Stomach (tissue), 9 donors: Measurements from ENCODE around the gene TMPRSS4. TPM values are rescaled to one million over a fixed set of nuclear protein-coding genes. Genes with fewer than 3 reads are reported as not detected.

ENCODE experiments used
- DNase-seq, 2 donors: peaks; one replicate each; pipeline versions ENCODE4 v3.0.0 to v3.0.0-alpha.2; 2013 to 2019
- H3K27ac ChIP-seq, 5 donors: fragments of 200-600 bp in 4 of 5; sonication (generic) in 4 of 5; one replicate each; pipeline ENCODE4 v1.5.1; 2013 to 2019; ENCODE audit warnings: mild to moderate bottlenecking in 1 of 5, moderate library complexity in 1 of 5
- H3K27me3 ChIP-seq, 3 donors: fragments of 200-600 bp; sonication (generic); one replicate each; pipeline ENCODE4 v1.5.1; 2017 to 2019; ENCODE audit warnings: mixed run types in 1 of 3
- H3K36me3 ChIP-seq, 4 donors: fragments of 200-600 bp; sonication (generic); 1 replicate in 3 of 4; 2 replicates in 1 of 4; pipeline ENCODE4 v1.5.1; 2016 to 2019
- H3K4me1 ChIP-seq, 4 donors: fragments of 200-600 bp; sonication (generic); one replicate each; pipeline ENCODE4 v1.5.1; 2016 to 2019
- H3K4me3 ChIP-seq, 4 donors: fragments of 200-600 bp; sonication (generic) in 3 of 4; one replicate each; pipeline ENCODE4 v1.5.1; 2016 to 2019; ENCODE audit warnings: mild to moderate bottlenecking in 1 of 4
- H3K9me3 ChIP-seq, 4 donors: fragments of 200-600 bp; sonication (generic); one replicate each; pipeline ENCODE4 v1.5.1; 2016 to 2019
- EP300 ChIP-seq: sonication (generic); formaldehyde crosslinking; IDR thresholded peaks from one replicate; pipeline ENCODE4 v1.6.1; 2017; ENCODE audit warnings: antibody characterized with exemption
- POLR2A ChIP-seq, 4 donors: fragments of 450-650 bp; IDR thresholded peaks; one replicate each; pipeline ENCODE4 v1.6.1; 2016; ENCODE audit warnings: antibody characterized with exemption in 4 of 4, control low read depth in 2 of 4, mild to moderate bottlenecking in 1 of 4, moderate library complexity in 1 of 4
- POLR2AphosphoS5 ChIP-seq, 3 donors: sonication (generic); formaldehyde crosslinking; IDR thresholded peaks; one replicate each; pipeline ENCODE4 v1.6.1; 2016; ENCODE audit warnings: antibody characterized with exemption in 3 of 3
- WGBS, 5 donors: extraction: QIAGEN DNeasy Blood & Tissue Kit in 3 of 5; methylation state at CpG; one replicate each; pipeline versions ENCODE4 v1.1.5 to v1.1.7; 2013 to 2018; 5-methylcytosine and 5-hydroxymethylcytosine counted together
- intact Hi-C: fragments of 100-400 bp; cut with DNase I; formaldehyde crosslinking; loops from one replicate; pipeline ENCODE4 v1.15.1; 2023; ENCODE audit warnings: low total_unique reads
- polyA plus RNA-seq, 3 donors: library from polyadenylated mRNA; stranded (reverse); fragments of 200-250 nt; gene quantifications; one replicate each; pipeline ENCODE4 v1.2.3, GENCODE V29; 2013
- total RNA-seq, 5 donors: library from RNA; depleted of rRNA; stranded (reverse); fragments of >200 nt; gene quantifications; one replicate each; pipeline versions ENCODE4 v1.1.0 to v1.2.3, GENCODE V29; 2014 to 2016
- TF ChIP-seq, protein P1 (sequence below), 7 experiments: fragments of 450-650 bp in 4 of 7; fragments of 200-600 bp in 3 of 7; sonication (generic) in 3 of 7; IDR thresholded peaks; one replicate each; pipeline ENCODE4 v1.5.1; 2016 to 2019; ENCODE audit warnings: antibody characterized with exemption in 7 of 7, control low read depth in 2 of 7, mild to moderate bottlenecking in 1 of 7
- donor health status: healthy with polysubstance abuse.
- donor health status: Bipolar disorder and iron deficiency.
- donor health status: healthy.

The TMPRSS4 gene
- total and polyA plus RNA-seq, 8 donors: 4.7 to 498 (median 18.1) TPM

DNA sequence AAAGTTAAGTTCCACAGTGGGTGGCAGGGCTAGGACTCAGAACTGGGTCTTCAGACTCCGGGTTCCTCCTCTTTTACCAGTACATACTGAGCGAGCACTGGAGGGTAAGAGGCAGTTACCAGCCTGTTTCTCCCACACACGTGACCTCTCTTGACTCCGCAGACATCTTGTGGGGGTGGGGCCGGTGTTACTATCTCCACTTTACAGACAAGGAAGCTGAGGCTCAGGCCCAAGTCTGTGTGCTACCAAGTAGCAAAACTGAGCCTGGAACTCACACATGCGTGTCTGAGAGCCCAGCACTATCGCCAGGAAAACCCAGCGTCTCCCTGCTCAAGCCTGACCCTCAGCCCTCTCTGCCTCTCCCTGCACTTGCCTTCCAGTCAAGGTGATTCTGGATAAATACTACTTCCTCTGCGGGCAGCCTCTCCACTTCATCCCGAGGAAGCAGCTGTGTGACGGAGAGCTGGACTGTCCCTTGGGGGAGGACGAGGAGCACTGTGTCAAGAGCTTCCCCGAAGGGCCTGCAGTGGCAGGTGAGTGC is 25.9 kb downstream of the TMPRSS4 start:
- intact Hi-C loops: no loop called here
- no peak for DNase-seq
- no peak overlapping the region for H3K27ac ChIP-seq
- TF ChIP-seq, protein P1, sequence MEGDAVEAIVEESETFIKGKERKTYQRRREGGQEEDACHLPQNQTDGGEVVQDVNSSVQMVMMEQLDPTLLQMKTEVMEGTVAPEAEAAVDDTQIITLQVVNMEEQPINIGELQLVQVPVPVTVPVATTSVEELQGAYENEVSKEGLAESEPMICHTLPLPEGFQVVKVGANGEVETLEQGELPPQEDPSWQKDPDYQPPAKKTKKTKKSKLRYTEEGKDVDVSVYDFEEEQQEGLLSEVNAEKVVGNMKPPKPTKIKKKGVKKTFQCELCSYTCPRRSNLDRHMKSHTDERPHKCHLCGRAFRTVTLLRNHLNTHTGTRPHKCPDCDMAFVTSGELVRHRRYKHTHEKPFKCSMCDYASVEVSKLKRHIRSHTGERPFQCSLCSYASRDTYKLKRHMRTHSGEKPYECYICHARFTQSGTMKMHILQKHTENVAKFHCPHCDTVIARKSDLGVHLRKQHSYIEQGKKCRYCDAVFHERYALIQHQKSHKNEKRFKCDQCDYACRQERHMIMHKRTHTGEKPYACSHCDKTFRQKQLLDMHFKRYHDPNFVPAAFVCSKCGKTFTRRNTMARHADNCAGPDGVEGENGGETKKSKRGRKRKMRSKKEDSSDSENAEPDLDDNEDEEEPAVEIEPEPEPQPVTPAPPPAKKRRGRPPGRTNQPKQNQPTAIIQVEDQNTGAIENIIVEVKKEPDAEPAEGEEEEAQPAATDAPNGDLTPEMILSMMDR (IDR thresholded peaks at IDR 0.05): no peak
- TF ChIP-seq EP300: no peak
- no peak for TF ChIP-seq POLR2A (IDR thresholded peaks at IDR 0.05)
- TF ChIP-seq POLR2AphosphoS5 (IDR thresholded peaks at IDR 0.05): no peak
- no peaks in the 10 kb centered on the region for H3K4me1 ChIP-seq
- no peaks in the 10 kb centered on the region for H3K9me3 ChIP-seq
- peaks cover 0 to 13% (median 0%) of the 10 kb centered on the region in 3 donors for H3K27me3 ChIP-seq
- no peaks in the 10 kb centered on the region for H3K36me3 ChIP-seq
- no peak overlapping the region for H3K4me3 ChIP-seq
- 72 to 87% (median 80%) methylated on average over 12 to 13 of the region's 13 CpGs for WGBS, 5 donors

DNA sequence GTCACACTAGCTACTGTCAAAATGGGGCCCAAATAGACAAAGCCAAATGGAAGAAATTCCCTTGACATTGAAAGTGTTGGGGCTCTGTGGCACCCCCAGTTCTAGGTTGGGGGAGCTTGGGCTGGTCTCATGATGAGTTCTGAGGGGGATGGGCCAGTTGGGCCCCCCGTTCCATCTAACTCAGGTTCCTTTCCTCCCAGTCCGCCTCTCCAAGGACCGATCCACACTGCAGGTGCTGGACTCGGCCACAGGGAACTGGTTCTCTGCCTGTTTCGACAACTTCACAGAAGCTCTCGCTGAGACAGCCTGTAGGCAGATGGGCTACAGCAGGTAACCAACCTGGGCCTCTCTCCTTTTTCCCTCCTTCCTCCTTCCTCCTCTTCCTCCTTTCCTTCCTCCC is 27.6 kb downstream of the TMPRSS4 start:
- no peaks in the 10 kb centered on the region for H3K9me3 ChIP-seq
- 93 to 99% (median 96%) methylated on average over 6 of the region's 6 CpGs for WGBS, 5 donors
- no peak overlapping the region for H3K4me3 ChIP-seq
- intact Hi-C loops: no loop called here
- no peak for DNase-seq
- no peak overlapping the region for H3K27ac ChIP-seq
- H3K27me3 ChIP-seq: peaks cover 0 to 8% (median 0%) of the 10 kb centered on the region in 3 donors
- TF ChIP-seq, protein P1 (IDR thresholded peaks at IDR 0.05): no peak
- TF ChIP-seq POLR2AphosphoS5 (IDR thresholded peaks at IDR 0.05) (no peak), EP300 (no peak), POLR2A (IDR thresholded peaks at IDR 0.05) (no peak)
- H3K36me3 ChIP-seq: no peaks in the 10 kb centered on the region
- no peaks in the 10 kb centered on the region for H3K4me1 ChIP-seq

DNA sequence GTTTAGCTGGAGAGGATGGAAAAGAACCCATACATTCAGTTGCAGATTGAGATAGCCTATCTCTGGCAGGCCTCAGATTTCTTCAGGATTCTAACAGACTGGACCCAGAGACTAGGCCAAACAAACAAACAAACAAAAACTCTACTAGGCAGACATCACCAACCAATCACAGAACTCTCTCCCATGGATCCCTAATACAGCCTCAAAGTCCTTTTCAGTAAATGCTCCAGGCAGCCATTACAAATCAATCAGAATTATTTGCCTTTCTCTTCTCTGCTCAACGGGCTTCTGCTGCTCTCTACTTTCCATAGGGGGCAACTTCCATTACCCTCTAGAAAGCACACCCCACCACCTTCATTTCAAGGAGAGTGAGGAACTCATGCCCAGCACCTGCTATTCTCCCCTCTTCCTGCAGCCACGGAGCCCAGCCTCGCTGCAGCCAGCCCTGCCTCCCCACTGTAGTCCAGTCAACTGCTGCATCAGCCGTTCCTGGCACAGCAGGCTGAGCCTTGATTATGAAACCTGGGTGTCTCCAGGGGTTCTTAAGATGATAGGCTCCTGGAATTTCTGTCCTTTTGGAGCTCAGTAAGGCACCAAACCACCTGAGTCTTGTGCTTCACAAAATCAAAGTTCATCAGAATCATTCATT is 28.9 kb downstream of the TMPRSS4 start:
- TF ChIP-seq POLR2AphosphoS5 (IDR thresholded peaks at IDR 0.05): no peak
- TF ChIP-seq EP300: no peak
- TF ChIP-seq POLR2A (IDR thresholded peaks at IDR 0.05): no peak
- TF ChIP-seq, protein P1 (IDR thresholded peaks at IDR 0.05): no peak
- H3K27me3 ChIP-seq: peaks cover 0 to 11% (median 0%) of the 10 kb centered on the region in 3 donors
- 72 to 82% (median 75%) methylated on average over 4 of the region's 4 CpGs for WGBS, 5 donors
- DNase-seq: no peak
- H3K27ac ChIP-seq: no peak overlapping the region
- H3K36me3 ChIP-seq: no peaks in the 10 kb centered on the region
- H3K9me3 ChIP-seq: no peaks in the 10 kb centered on the region
- H3K4me1 ChIP-seq: no peaks in the 10 kb centered on the region
- H3K4me3 ChIP-seq: no peak overlapping the region
- intact Hi-C loops: no loop called here

DNA sequence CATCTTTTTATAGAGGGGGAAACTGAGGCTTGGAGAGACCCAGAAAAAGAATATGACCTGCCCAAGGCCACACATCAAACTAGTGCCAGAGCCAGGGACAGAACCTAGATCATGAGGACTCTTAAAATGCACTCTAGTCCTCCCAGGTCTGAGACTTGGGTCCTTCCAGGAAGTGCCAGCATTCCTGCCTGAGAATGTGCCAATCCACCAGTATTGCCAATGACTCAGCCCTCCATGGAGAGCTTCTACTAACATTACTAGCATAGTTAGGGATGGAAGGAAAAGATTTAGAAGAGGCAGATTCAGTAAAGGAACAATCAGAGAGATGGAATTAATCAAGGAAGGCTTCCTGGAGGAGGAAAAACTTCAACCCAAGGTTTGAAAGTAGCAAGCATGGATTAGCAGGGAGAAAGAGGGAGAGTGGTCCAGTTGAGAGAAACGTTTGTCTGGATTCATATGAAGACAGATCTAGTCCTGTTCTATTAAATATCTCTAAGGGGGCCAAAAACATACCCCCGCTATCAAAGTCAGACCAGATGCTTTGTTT is 30.0 kb downstream of the TMPRSS4 start:
- TF ChIP-seq POLR2A (IDR thresholded peaks at IDR 0.05) (no peak), EP300 (no peak), POLR2AphosphoS5 (IDR thresholded peaks at IDR 0.05) (no peak)
- TF ChIP-seq, protein P1 (IDR thresholded peaks at IDR 0.05): no peak
- Histone ChIP-seq H3K4me3 (no peak overlapping the region), H3K4me1 (no peaks in the 10 kb centered on the region), H3K9me3 (no peaks in the 10 kb centered on the region), H3K36me3 (no peaks in the 10 kb centered on the region), H3K27ac (no peak overlapping the region), H3K27me3 (peaks cover 0 to 11% (median 0%) of the 10 kb centered on the region in 3 donors)
- intact Hi-C loops: no loop called here
- no peak for DNase-seq
- WGBS, 5 donors: 71 to 88% (median 83%) methylated on average over 2 of the region's 2 CpGs
